ENCODE results near the gene SHISA3. TPM values are rescaled to one million over a fixed set of nuclear protein-coding genes. Genes with fewer than 3 reads are reported as not detected.

Gene SHISA3
- total and polyA plus RNA-seq, 2 donors from 2014 or later: 20.3 to 31.7 TPM

DNA sequence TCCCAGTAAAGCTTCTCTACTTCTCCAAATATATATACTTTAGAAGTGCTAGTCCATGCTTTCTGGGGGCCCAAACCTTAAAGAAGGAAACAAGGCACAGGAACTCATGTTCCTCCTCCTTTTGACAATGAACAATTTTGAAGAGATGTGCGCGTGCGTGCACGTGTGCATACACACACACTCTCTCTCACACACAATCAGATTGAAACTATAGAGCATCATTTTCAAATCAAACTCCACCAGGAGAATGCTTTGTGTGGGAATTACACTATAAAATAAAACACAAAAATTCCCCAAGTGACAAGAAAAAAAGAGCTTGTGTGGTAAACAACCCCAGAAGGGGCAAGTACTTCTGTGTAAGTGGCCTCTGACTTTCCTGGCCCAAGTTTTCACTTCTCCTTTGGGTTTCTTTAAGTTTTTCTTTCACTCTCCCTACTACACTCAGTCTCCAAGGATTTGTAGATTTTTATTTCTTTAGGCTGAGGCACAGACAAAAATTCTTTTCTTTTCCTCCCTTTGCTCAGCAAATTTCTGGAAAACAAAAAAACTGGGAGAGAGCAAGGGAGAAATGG is 46.6 kb upstream of the SHISA3 start:
- DNase-seq (no peak), FAIRE-seq (no peak)
- H3K27me3 ChIP-seq (ENCODE audit: control insufficient read depth, insufficient read depth, low read length): no peaks in the 10 kb centered on the region
- no peak for TF ChIP-seq CTCF (IDR thresholded peaks at IDR 0.05; ENCODE audit: borderline replicate concordance, extremely low read depth, insufficient read depth)
- H3K9me3 ChIP-seq (ENCODE audit: control insufficient read depth in 2 of 3, insufficient read depth in 1 of 3, low read length in 3 of 3): no peaks in the 10 kb centered on the region
- peaks cover 0 to 2% (median 0%) of the 10 kb centered on the region in 3 donors for H3K4me1 ChIP-seq (ENCODE audit: control insufficient read depth in 2 of 3, insufficient read depth in 2 of 3, low read depth in 1 of 3, low read length in 3 of 3)
- H3K9ac ChIP-seq (ENCODE audit: low read length in 3 of 3): no peak overlapping the region
- no peak overlapping the region for H3K4me3 ChIP-seq (ENCODE audit: low read length in 3 of 3)
- H3K36me3 ChIP-seq (ENCODE audit: control insufficient read depth in 2 of 3, insufficient read depth in 3 of 3, low read length in 3 of 3): no peaks in the 10 kb centered on the region
- H3K27ac ChIP-seq (ENCODE audit: low read depth in 2 of 2, low read length in 2 of 2): no peak overlapping the region
- intact Hi-C loops (cut with DNase I): no loop called here

- Histone ChIP-seq H3K4me3 (ENCODE audit: low read length in 3 of 3) (no peak overlapping the region), H3K27me3 (ENCODE audit: control insufficient read depth, insufficient read depth, low read length) (no peaks in the 10 kb centered on the region), H3K27ac (ENCODE audit: low read depth in 2 of 2, low read length in 2 of 2) (no peak overlapping the region), H3K4me1 (ENCODE audit: control insufficient read depth in 2 of 3, insufficient read depth in 2 of 3, low read depth in 1 of 3, low read length in 3 of 3) (peaks cover 0 to 2% (median 0%) of the 10 kb centered on the region in 3 donors), H3K9ac (ENCODE audit: low read length in 3 of 3) (no peak overlapping the region), H3K36me3 (ENCODE audit: control insufficient read depth in 2 of 3, insufficient read depth in 3 of 3, low read length in 3 of 3) (no peaks in the 10 kb centered on the region), H3K9me3 (ENCODE audit: control insufficient read depth in 2 of 3, insufficient read depth in 1 of 3, low read length in 3 of 3) (no peaks in the 10 kb centered on the region)
- TF ChIP-seq CTCF (IDR thresholded peaks at IDR 0.05; ENCODE audit: borderline replicate concordance, extremely low read depth, insufficient read depth): no peak
- FAIRE-seq: no peak
- intact Hi-C loops (cut with DNase I): no loop called here
- no peak for DNase-seq
Observed at GRCh38 chr4:42352049-42352448, 45.2 kb upstream of the SHISA3 start.

DNA sequence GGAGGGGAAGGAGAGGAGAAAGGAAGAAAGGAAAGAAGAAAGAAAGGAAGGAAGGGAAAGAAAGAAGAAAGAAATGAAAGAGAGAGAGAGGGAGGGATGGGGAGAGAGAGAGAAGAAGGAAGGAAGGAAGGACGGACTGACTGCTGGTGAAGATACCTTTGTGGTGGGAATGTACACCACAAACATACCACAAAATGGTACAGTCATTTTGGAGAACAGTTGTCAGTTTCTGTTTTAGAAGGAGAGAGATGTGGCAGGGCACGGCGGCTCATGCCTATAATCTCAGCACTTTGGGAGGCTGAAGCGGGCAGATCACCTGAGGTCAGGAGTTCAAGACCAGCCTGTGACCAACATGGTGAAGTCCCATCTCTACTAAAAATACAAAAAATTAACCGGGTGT is 40.0 kb upstream of the SHISA3 start:
- no peak overlapping the region for H3K9ac ChIP-seq (ENCODE audit: low read length in 3 of 3)
- H3K9me3 ChIP-seq (ENCODE audit: control insufficient read depth in 2 of 3, insufficient read depth in 1 of 3, low read length in 3 of 3): no peaks in the 10 kb centered on the region
- H3K36me3 ChIP-seq (ENCODE audit: control insufficient read depth in 2 of 3, insufficient read depth in 3 of 3, low read length in 3 of 3): no peaks in the 10 kb centered on the region
- no peak for TF ChIP-seq CTCF (IDR thresholded peaks at IDR 0.05; ENCODE audit: borderline replicate concordance, extremely low read depth, insufficient read depth)
- no peaks in the 10 kb centered on the region for H3K27me3 ChIP-seq (ENCODE audit: control insufficient read depth, insufficient read depth, low read length)
- H3K4me3 ChIP-seq (ENCODE audit: low read length in 3 of 3): no peak overlapping the region
- intact Hi-C loops (cut with DNase I): no loop called here
- FAIRE-seq (no peak), DNase-seq (peak in 1 of 5 donors; percentile 32)
- H3K27ac ChIP-seq (ENCODE audit: low read depth in 2 of 2, low read length in 2 of 2): no peak overlapping the region
- H3K4me1 ChIP-seq (ENCODE audit: control insufficient read depth in 2 of 3, insufficient read depth in 2 of 3, low read depth in 1 of 3, low read length in 3 of 3): peaks cover 0 to 6% (median 0%) of the 10 kb centered on the region in 3 donors

DNA sequence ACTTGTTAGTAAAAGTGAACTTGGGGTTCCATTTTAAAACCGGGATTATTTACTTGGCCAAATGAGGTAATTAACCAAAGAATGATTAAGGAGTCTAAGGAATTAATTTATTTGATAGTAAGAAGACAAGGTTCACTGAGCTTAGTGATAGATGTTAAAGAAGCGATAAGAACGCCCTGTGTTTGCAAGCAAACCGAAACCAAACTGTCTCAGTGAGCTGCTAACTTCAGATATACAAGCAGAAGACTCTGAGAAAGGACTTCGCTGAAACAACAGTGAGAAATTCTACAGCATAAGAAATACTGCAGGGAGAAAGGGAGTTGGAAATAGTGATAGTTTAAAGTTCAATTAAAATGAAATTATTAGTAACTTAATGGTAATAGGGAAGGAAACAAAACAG is 37.6 kb upstream of the SHISA3 start:
- Histone ChIP-seq H3K9me3 (ENCODE audit: control insufficient read depth in 2 of 3, insufficient read depth in 1 of 3, low read length in 3 of 3) (no peaks in the 10 kb centered on the region), H3K36me3 (ENCODE audit: control insufficient read depth in 2 of 3, insufficient read depth in 3 of 3, low read length in 3 of 3) (no peaks in the 10 kb centered on the region), H3K4me1 (ENCODE audit: control insufficient read depth in 2 of 3, insufficient read depth in 2 of 3, low read depth in 1 of 3, low read length in 3 of 3) (peaks cover 0 to 6% (median 0%) of the 10 kb centered on the region in 3 donors), H3K4me3 (ENCODE audit: low read length in 3 of 3) (peak overlapping the region in 2 of 3 donors; percentile 21 to 26), H3K9ac (ENCODE audit: low read length in 3 of 3) (no peak overlapping the region), H3K27ac (ENCODE audit: low read depth in 2 of 2, low read length in 2 of 2) (no peak overlapping the region), H3K27me3 (ENCODE audit: control insufficient read depth, insufficient read depth, low read length) (no peaks in the 10 kb centered on the region)
- intact Hi-C loops (cut with DNase I): no loop called here
- TF ChIP-seq CTCF (IDR thresholded peaks at IDR 0.05; ENCODE audit: borderline replicate concordance, extremely low read depth, insufficient read depth): no peak
- FAIRE-seq (no peak), DNase-seq (peak in 2 of 5 donors; percentile 69 to 88)

All from kidney (tissue), 14 donors.